Limb (tissue), 2 donors: ENCODE measurements around the gene FGF7.
"Not testable (repeated sequence)": the region's sequence is repeated elsewhere in the genome, so short reads cannot be mapped to it uniquely, and the experiment has no call there.

Source experiments
- DNase-seq, 2 donors: peaks; one replicate each; pipeline ENCODE4 v3.0.0-alpha.2; 2016; ENCODE audit errors: extremely low spot score in 2 of 2

FGF7 gene

GRCh38 chr15:49492830-49493229 lies 69.8 kb downstream of the FGF7 start:
- no peak for DNase-seq

GRCh38 chr15:49494842-49495241 lies 71.8 kb downstream of the FGF7 start:
- DNase-seq = no peak

- no peak for DNase-seq
These were observed 73.1 kb downstream of the FGF7 start for GRCh38 chr15:49495993-49496753.

GRCh38 chr15:49501586-49501985 lies 78.5 kb downstream of the FGF7 start:
- DNase-seq = no peak

- DNase-seq = no peak
These were observed 83.3 kb downstream of the FGF7 start for GRCh38 chr15:49506341-49506740.

- no peak for DNase-seq
These were observed 84.2 kb downstream of the FGF7 start for GRCh38 chr15:49507261-49507660.

- DNase-seq = not testable (repeated sequence)
These were observed 89.7 kb downstream of the FGF7 start for GRCh38 chr15:49512739-49513138.

GRCh38 chr15:49521802-49522201 lies 98.8 kb downstream of the FGF7 start:
- no peak for DNase-seq

GRCh38 chr15:49528289-49528688 lies 105.2 kb downstream of the FGF7 start:
- DNase-seq = no peak

- DNase-seq = no peak
These were observed 107.0 kb downstream of the FGF7 start for GRCh38 chr15:49530092-49530491.
